H1 (cell line): ENCODE data around the gene CACNA1C. TPM values are rescaled to one million over a fixed set of nuclear protein-coding genes. Genes with fewer than 3 reads are reported as not detected.

Experiments
- CTCF ChIA-PET: fragments of 300-600 bp; sonication (Branson Sonifier 250); formaldehyde crosslinking; loops from one replicate; lab custom pipeline; 2021; ENCODE audit not compliant: partially characterized antibody; lab: Charles Lee
- POLR2A ChIA-PET: fragments of 300-600 bp; sonication (Branson Sonifier 250); formaldehyde crosslinking; loops from one replicate; lab custom pipeline; 2021; ENCODE audit warnings: inconsistent platforms; ENCODE audit not compliant: partially characterized antibody; lab: Charles Lee
- DNase-seq, 2 experiments: peaks; one replicate each; pipeline versions ENCODE4 v3.0.0 to v3.0.0-alpha.2; 2010 to 2022; ENCODE audit warnings: low spot score in 2 of 2, low read depth in 1 of 2, mixed read lengths in 1 of 2
- FAIRE-seq: peaks from 2 replicates; lab custom pipeline; 2011; peaks lifted over from hg19 to GRCh38; lab: Jason Lieb, UNC
- H2AFZ ChIP-seq: 2 replicates; pipeline ENCODE4 v1.8.1; 2012; ENCODE audit warnings: low read length, inconsistent platforms
- H2AK5ac ChIP-seq: 2 replicates; pipeline ENCODE4 v1.6.1; 2013; ENCODE audit warnings: low read depth, low read length
- H2BK120ac ChIP-seq: replicated peaks from 2 replicates; pipeline ENCODE3; 2013; ENCODE audit warnings: low read depth, low read length, inconsistent platforms
- H2BK12ac ChIP-seq: 2 replicates; pipeline ENCODE4 v1.6.1; 2013; ENCODE audit warnings: low read depth, low read length
- H2BK15ac ChIP-seq: 2 replicates; pipeline ENCODE4 v1.6.1; 2013; ENCODE audit warnings: low read length
- H2BK20ac ChIP-seq: 2 replicates; pipeline ENCODE4 v1.6.1; 2013; ENCODE audit warnings: low read length
- H2BK5ac ChIP-seq: 2 replicates; pipeline ENCODE4 v1.6.1; 2013; ENCODE audit warnings: low read depth, low read length
- H3K14ac ChIP-seq: 2 replicates; pipeline ENCODE4 v1.6.1; 2013; ENCODE audit warnings: inconsistent platforms; ENCODE audit not compliant: insufficient read length
- H3K18ac ChIP-seq: 2 replicates; pipeline ENCODE4 v1.6.1; 2013; ENCODE audit warnings: low read length; ENCODE audit errors: extremely low read depth
- H3K23ac ChIP-seq: 2 replicates; pipeline ENCODE4 v1.6.1; 2013; ENCODE audit warnings: inconsistent platforms; ENCODE audit not compliant: insufficient read length
- H3K23me2 ChIP-seq: 2 replicates; pipeline ENCODE4 v1.6.1; 2013; ENCODE audit warnings: low read depth, low read length
- H3K27ac ChIP-seq: 2 replicates; pipeline ENCODE4 v1.6.1; 2011; ENCODE audit warnings: low read depth, low read length, inconsistent platforms
- H3K27me3 ChIP-seq, 4 experiments: replicated peaks in 1 of 4; 1 replicate in 1 of 4; 2 replicates in 3 of 4; pipeline versions ENCODE4 v1.6.1 to v1.8.1; 2011 to 2013; ENCODE audit warnings: low read length in 3 of 4, mild to moderate bottlenecking in 3 of 4, inconsistent platforms in 2 of 4, mixed read lengths in 2 of 4, moderate library complexity in 1 of 4; ENCODE audit not compliant: control insufficient read depth in 3 of 4, insufficient read depth in 3 of 4; ENCODE audit errors: extremely low read depth in 1 of 4
- H3K36me3 ChIP-seq, 4 experiments: 2 replicates each; pipeline versions ENCODE4 v1.6.1 to v1.8.1; 2011 to 2013; ENCODE audit warnings: mild to moderate bottlenecking in 4 of 4, low read length in 3 of 4, moderate library complexity in 2 of 4, control low read depth in 1 of 4, inconsistent platforms in 1 of 4; ENCODE audit not compliant: insufficient read depth in 4 of 4, control insufficient read depth in 2 of 4
- H3K4ac ChIP-seq: replicated peaks from 2 replicates; pipeline ENCODE3; 2013; ENCODE audit warnings: low read length, low read depth, mixed read lengths, inconsistent platforms; ENCODE audit not compliant: insufficient read length
- H3K4me1 ChIP-seq, 4 experiments: replicated peaks in 1 of 4; 1 replicate in 1 of 4; 2 replicates in 3 of 4; pipeline versions ENCODE4 v1.6.1 to v1.8.1; 2011 to 2013; ENCODE audit warnings: low read length in 3 of 4, inconsistent platforms in 2 of 4, mixed read lengths in 1 of 4; ENCODE audit not compliant: insufficient read depth in 4 of 4, control insufficient read depth in 3 of 4
- H3K4me2 ChIP-seq, 2 experiments: 2 replicates each; pipeline versions ENCODE4 v1.6.1 to v1.8.1; 2011 to 2013; ENCODE audit warnings: low read depth in 2 of 2, low read length in 2 of 2, control low read depth in 1 of 2, inconsistent platforms in 1 of 2, mild to moderate bottlenecking in 1 of 2; ENCODE audit not compliant: insufficient read depth in 1 of 2
- H3K4me3 ChIP-seq, 4 experiments: fragments of 200-600, 300-600 bp in 1 of 4; sonication (generic), shearing (Covaris generic), sonication (Bioruptor Twin) in 1 of 4; 2 replicates each; pipeline versions ENCODE4 v1.5.1 to v1.8.1; 2011 to 2016; ENCODE audit warnings: low read length in 4 of 4, low read depth in 3 of 4, control low read depth in 2 of 4, inconsistent platforms in 2 of 4, mild to moderate bottlenecking in 2 of 4, mixed read lengths in 1 of 4, moderate library complexity in 1 of 4; ENCODE audit not compliant: insufficient read depth in 2 of 4; ENCODE audit errors: extremely low read depth in 1 of 4
- H3K56ac ChIP-seq: replicated peaks from 2 replicates; pipeline ENCODE3; 2013; ENCODE audit warnings: low read depth, mild to moderate bottlenecking, mixed read lengths, low read length, inconsistent platforms; ENCODE audit not compliant: insufficient read length
- H3K79me1 ChIP-seq: 2 replicates; pipeline ENCODE4 v1.6.1; 2013; ENCODE audit warnings: low read depth, low read length, control low read depth
- H3K79me2 ChIP-seq, 2 experiments: 2 replicates each; pipeline versions ENCODE4 v1.6.1 to v1.8.1; 2012 to 2013; ENCODE audit warnings: low read length in 2 of 2, mild to moderate bottlenecking in 2 of 2, inconsistent platforms in 1 of 2; ENCODE audit not compliant: insufficient read depth in 2 of 2, control insufficient read depth in 1 of 2
- H3K9ac ChIP-seq, 4 experiments: replicated peaks in 1 of 4; 1 replicate in 1 of 4; 2 replicates in 3 of 4; pipeline versions ENCODE4 v1.6.1 to v1.8.1; 2011 to 2013; ENCODE audit warnings: low read depth in 3 of 4, low read length in 3 of 4, control low read depth in 2 of 4, mild to moderate bottlenecking in 2 of 4, moderate library complexity in 2 of 4, inconsistent platforms in 1 of 4; ENCODE audit errors: extremely low read depth in 1 of 4
- H3K9me3 ChIP-seq, 2 experiments: 2 replicates each; pipeline versions ENCODE4 v1.6.1 to v1.8.1; 2012 to 2013; ENCODE audit warnings: mild to moderate bottlenecking in 2 of 2, moderate library complexity in 2 of 2, control low read depth in 1 of 2, inconsistent platforms in 1 of 2, low read depth in 1 of 2, low read length in 1 of 2, mixed read lengths in 1 of 2; ENCODE audit not compliant: insufficient read depth in 2 of 2
- H4K20me1 ChIP-seq, 2 experiments: replicated peaks in 1 of 2; 2 replicates each; pipeline versions ENCODE3 to v1.8.1; 2011 to 2013; ENCODE audit warnings: inconsistent platforms in 2 of 2, low read length in 2 of 2, mild to moderate bottlenecking in 1 of 2; ENCODE audit not compliant: insufficient read depth in 2 of 2, control insufficient read depth in 1 of 2
- H4K5ac ChIP-seq: 2 replicates; pipeline ENCODE4 v1.6.1; 2013; ENCODE audit warnings: low read length, low read depth, mixed read lengths, inconsistent platforms; ENCODE audit not compliant: insufficient read length
- H4K8ac ChIP-seq: 2 replicates; pipeline ENCODE4 v1.8.0; 2013; ENCODE audit warnings: mild to moderate bottlenecking, moderate library complexity, low read length, inconsistent platforms; ENCODE audit not compliant: insufficient read depth; ENCODE audit errors: extremely low read depth
- H4K91ac ChIP-seq: replicated peaks from 2 replicates; pipeline ENCODE3; 2013; ENCODE audit warnings: low read length, mixed read lengths, inconsistent platforms; ENCODE audit not compliant: insufficient read length
- BACH1 ChIP-seq: IDR thresholded peaks from 2 replicates; pipeline ENCODE4 v1.6.1; 2012; ENCODE audit warnings: low read length, improper control_type of control experiment
- CBX8 ChIP-seq: fragments of 300-800, 300-1000 bp; sonication (generic); IDR thresholded peaks from 2 replicates; pipeline ENCODE4 v1.7.1; 2016; ENCODE audit warnings: low read depth, low read length, borderline replicate concordance
- CHD1 ChIP-seq: IDR thresholded peaks from 2 replicates; pipeline ENCODE4 v1.6.1; 2012; ENCODE audit warnings: low read depth, low read length, improper control_type of control experiment
- CREB1 ChIP-seq: IDR thresholded peaks from 2 replicates; pipeline ENCODE4 v1.6.1; 2012; ENCODE audit warnings: inconsistent platforms
- EP300 ChIP-seq, 2 experiments: IDR thresholded peaks; 1 replicate in 1 of 2; 2 replicates in 1 of 2; pipeline ENCODE4 v1.6.1; 2011 to 2012; ENCODE audit warnings: low read depth in 2 of 2, low read length in 2 of 2, mild to moderate bottlenecking in 2 of 2, borderline replicate concordance in 1 of 2, inconsistent platforms in 1 of 2, moderate library complexity in 1 of 2
- HDAC6 ChIP-seq: IDR thresholded peaks from one replicate; pipeline ENCODE4 v1.7.1; 2012; ENCODE audit warnings: low read depth, mild to moderate bottlenecking, inconsistent platforms, low read length, moderate library complexity
- PHF8 ChIP-seq: fragments of 200-600 bp; sonication (generic); conservative IDR thresholded peaks from 2 replicates; pipeline ENCODE4 v1.7.1; 2012; ENCODE audit warnings: low read depth, mild to moderate bottlenecking, inconsistent platforms, low read length, moderate library complexity
- SIX5 ChIP-seq: IDR thresholded peaks from 2 replicates; pipeline ENCODE4 v1.6.1; 2011; ENCODE audit warnings: mild to moderate bottlenecking, low read depth, low read length
- TAF1 ChIP-seq: IDR thresholded peaks from 2 replicates; pipeline ENCODE4 v1.6.1; 2011; ENCODE audit warnings: mild to moderate bottlenecking, low read depth, low read length
- TAF7 ChIP-seq: optimal IDR thresholded peaks from 2 replicates; pipeline ENCODE3; 2011; ENCODE audit warnings: low read depth, mild to moderate bottlenecking, inconsistent platforms, low read length, moderate library complexity, borderline replicate concordance
- TCF12 ChIP-seq: IDR thresholded peaks from 2 replicates; pipeline ENCODE4 v1.6.1; 2011; ENCODE audit warnings: low read depth, mild to moderate bottlenecking, low read length
- USF2 ChIP-seq: IDR thresholded peaks from 2 replicates; pipeline ENCODE4 v1.6.1; 2011; ENCODE audit warnings: low read length, improper control_type of control experiment
- YY1 ChIP-seq: IDR thresholded peaks from 2 replicates; pipeline ENCODE4 v1.6.1; 2011; ENCODE audit warnings: low read depth, mild to moderate bottlenecking, low read length
- WGBS, 2 experiments: shearing (Covaris generic) in 1 of 2; methylation state at CpG; one replicate each; pipeline versions ENCODE4 v1.1.6 to v1.1.7; 2013 to 2015; ENCODE audit warnings: low lambda C conversion rate in 2 of 2, mixed read lengths in 2 of 2, inconsistent platforms in 1 of 2, low coverage in 1 of 2, missing lambda C conversion rate in 1 of 2; ENCODE audit not compliant: insufficient replicate concordance in 2 of 2, insufficient coverage in 1 of 2, insufficient read length in 1 of 2; ENCODE audit errors: extremely low coverage in 1 of 2, missing lambda C conversion rate in 1 of 2; 5-methylcytosine and 5-hydroxymethylcytosine counted together
- polyA plus RNA-seq, 7 experiments: library from polyadenylated mRNA; depleted of rRNA in 3 of 7; stranded (reverse) in 5 of 7; unstranded in 2 of 7; fragments of >200 nt in 5 of 7; fragments of 200-250 nt in 2 of 7; gene quantifications; 1 replicate in 5 of 7; 2 replicates in 1 of 7; 4 replicates in 1 of 7; pipeline versions ENCODE4 v1.2.1 to v1.2.3, GENCODE V29; 2011 to 2013; ENCODE audit warnings: missing spikeins in 2 of 7, mixed read lengths in 2 of 7
- total RNA-seq: library from RNA; stranded (reverse); fragmentation: NEBNext Ultra II Directional; extraction: Animal tissue kit (Norgen Biotek cat#: 25700); gene quantifications from 2 replicates; pipeline ENCODE4 v1.2.1, GENCODE V29; 2021
- TF ChIP-seq, protein P1 (sequence below): IDR thresholded peaks from 2 replicates; pipeline ENCODE4 v1.6.1; 2012; ENCODE audit warnings: inconsistent platforms

Gene CACNA1C
- total and polyA plus RNA-seq, 2 of the 8 experiments (the other 6 are each of a cell fraction or from before 2014, with no cell fraction given): 1.3 TPM

GRCh38 chr12:2018391-2018790 lies 34.4 kb upstream of the CACNA1C start:
- Histone ChIP-seq H4K20me1 (no peaks in the 10 kb centered on the region), H3K9me3 (no peaks in the 10 kb centered on the region), H3K79me1 (no peaks in the 10 kb centered on the region), H4K91ac (no peak overlapping the region), H2AK5ac (no peak overlapping the region), H3K23me2 (no peaks in the 10 kb centered on the region), H3K79me2 (no peaks in the 10 kb centered on the region), H2AFZ (no peak overlapping the region), H2BK20ac (no peak overlapping the region), H3K4me3 (no peak overlapping the region), H3K56ac (no peak overlapping the region), H2BK5ac (no peak overlapping the region), H4K8ac (no peak overlapping the region), H4K5ac (no peak overlapping the region), H3K4me2 (no peak overlapping the region), H3K4ac (no peak overlapping the region), H3K18ac (no peak overlapping the region), H2BK120ac (no peak overlapping the region), H2BK12ac (no peak overlapping the region), H3K36me3 (no peaks in the 10 kb centered on the region; a peak in 2 of 8 replicates), H3K23ac (no peak overlapping the region), H3K4me1 (peaks cover 0 to 3% (median 2%) of the 10 kb centered on the region in 4 experiments; a peak in 3 of 7 replicates), H3K27me3 (no peaks in the 10 kb centered on the region), H3K14ac (no peak overlapping the region), H3K27ac (no peak overlapping the region), H2BK15ac (no peak overlapping the region), H3K9ac (no peak overlapping the region)
- WGBS, 2 experiments: 93% methylated on average over 7 of the region's 7 CpGs; no CpG with 5 or more reads in 1 of the 2 experiments
- no peak for FAIRE-seq
- CTCF ChIA-PET: interaction anchor here (1.0 to 2.5 kb wide), 8 partner anchors 8 to 78 kb away, joined by 3 to 18 read pairs (median 4); partner anchors contain the start of gene DCP1B
- POLR2A ChIA-PET: interaction anchor here (0.7 kb wide), 1 partner anchor 13 kb away, joined by 3 read pairs; no protein-coding TSS in a partner anchor
- DNase-seq: no peak
- TF ChIP-seq SIX5 (no peak), YY1 (no peak), TCF12 (no peak), TAF1 (no peak), PHF8 (no peak), USF2 (no peak), CREB1 (no peak), CBX8 (no peak), HDAC6 (no peak), EP300 (IDR thresholded peaks at IDR 0.05; ENCODE audit: borderline replicate concordance in 1 of 2, low read depth in 2 of 2, low read length in 2 of 2) (no peak), BACH1 (no peak), CHD1 (no peak), TAF7 (no peak)
- TF ChIP-seq, protein P1, sequence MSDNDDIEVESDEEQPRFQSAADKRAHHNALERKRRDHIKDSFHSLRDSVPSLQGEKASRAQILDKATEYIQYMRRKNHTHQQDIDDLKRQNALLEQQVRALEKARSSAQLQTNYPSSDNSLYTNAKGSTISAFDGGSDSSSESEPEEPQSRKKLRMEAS: no peak
